Activated effector memory CD4-positive, alpha-beta T cell treated with Interleukin-2 at 50 U/mL for 16 hours (primary cell): Measurements from ENCODE around the gene AGK.
A peak's percentile ranks its signal among the peaks of the same experiment; 100 is the strongest.

Source experiments
- DNase-seq: peaks from one replicate; pipeline ENCODE4 v3.0.0-alpha.2; 2020

Gene AGK, protein sequence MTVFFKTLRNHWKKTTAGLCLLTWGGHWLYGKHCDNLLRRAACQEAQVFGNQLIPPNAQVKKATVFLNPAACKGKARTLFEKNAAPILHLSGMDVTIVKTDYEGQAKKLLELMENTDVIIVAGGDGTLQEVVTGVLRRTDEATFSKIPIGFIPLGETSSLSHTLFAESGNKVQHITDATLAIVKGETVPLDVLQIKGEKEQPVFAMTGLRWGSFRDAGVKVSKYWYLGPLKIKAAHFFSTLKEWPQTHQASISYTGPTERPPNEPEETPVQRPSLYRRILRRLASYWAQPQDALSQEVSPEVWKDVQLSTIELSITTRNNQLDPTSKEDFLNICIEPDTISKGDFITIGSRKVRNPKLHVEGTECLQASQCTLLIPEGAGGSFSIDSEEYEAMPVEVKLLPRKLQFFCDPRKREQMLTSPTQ

DNA sequence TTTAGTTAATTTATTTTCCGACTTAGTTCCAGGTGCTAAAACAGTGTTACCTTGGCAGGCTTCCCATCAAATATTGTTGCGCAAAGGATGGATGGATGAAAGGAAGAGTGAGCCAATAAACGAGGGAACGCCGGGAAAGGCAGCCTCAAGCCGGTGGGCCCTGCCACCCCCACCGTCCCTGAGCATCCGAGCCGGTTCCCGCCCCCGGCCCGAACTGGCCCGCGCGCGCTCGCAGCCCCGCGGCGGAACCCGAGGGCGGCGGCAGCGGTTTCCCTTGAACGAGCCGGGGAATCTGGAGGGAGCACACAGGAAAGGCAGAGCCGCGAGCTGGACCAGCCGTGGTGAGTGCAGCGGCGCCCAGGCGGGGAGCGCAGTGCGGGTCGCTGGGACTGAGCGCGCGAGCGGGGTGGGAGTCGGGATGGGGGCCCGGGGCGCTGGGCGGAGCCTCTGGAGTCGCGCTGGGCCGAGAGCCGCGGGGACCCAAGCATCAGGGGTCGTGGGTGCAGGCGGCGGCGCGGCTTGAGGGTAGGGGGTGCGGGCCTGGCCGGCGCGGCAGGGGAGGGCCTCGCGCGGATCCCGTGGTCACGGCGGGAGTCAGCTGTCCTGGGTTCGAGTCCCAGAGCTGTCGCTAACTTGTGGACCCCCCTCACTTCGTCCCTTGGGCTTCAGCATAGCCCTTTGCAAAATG lies at the start of gene AGK:
Gene AGK, plus strand, starts transcription at position 317 of the 688 bp plus-strand sequence. CDS start 4,057 bp downstream, outside the sequence.
- DNase-seq = peak; percentile 68

DNA sequence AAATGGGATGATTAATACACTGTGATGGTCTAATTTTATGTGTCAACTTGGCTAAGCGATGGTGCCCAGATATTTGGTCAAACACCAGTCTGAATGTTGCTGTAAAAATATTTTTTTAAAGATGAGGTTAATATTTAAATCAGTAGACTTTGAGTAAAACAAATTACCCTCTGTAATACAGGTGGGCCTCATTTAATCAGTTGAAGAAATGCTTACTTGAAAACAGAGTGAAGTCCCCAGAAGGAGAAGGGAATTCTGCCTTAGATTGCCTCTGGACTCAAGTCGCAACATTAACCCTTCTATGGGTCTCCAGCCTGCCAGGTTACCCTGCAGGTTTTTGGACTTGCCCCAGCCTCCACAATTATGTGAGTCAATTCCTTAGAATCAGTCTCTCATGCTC lies 49.8 kb upstream of the AGK start:
- no peak for DNase-seq

DNA sequence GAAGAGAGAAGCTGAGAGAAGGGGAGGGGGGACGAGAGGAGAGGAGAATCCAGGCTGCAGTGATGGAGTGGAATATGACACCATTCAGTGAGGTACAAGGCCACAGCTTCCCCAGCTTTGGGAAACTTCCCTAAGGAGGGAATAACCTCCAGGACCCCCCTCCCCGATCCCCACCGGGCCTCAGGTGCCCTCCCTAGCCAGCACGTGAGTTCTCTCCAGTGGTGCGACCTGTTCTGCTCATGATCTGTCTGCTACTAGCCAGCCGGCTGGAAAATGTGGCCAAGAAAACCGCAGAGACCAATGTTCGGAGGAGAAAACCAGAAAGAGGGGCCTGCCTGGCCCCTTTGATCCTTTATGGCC lies 39.9 kb upstream of the AGK start:
- no peak for DNase-seq

DNA sequence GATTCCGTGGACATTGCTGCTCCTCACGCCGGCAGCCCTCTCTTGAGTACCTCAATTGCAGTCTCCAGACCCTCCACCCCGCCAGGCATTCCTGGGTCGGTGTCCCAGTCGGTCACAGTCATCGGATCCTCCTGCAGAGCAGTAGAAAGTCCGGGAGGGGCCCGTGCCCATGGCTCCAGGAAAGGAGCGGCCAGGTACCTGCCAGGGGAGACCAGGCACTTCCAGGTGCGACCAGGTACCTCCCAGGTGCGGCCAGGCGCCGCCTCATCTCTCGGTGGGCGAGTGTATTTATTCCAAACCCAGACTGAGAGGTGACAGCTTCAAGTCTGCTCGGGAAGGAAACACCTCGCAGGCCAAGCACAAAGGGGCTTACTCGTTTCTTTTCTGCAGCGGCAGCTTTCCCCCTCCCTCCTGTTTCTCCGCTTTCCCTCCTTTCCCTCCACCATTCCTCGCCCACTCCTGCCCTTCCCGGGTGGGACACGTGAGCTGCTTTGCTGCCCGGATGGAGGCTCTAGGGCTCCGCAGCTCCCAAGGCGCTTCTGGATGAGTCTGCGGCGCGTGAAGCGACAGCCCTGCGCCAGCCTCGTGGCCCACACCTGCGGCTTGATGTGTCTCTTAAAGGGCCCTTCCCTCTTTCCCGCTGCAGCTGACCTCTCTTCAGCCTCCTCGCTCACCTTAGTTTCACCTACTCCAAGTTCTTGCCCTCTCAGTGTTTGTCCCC lies 39.4 kb upstream of the AGK start:
- DNase-seq = no peak

DNA sequence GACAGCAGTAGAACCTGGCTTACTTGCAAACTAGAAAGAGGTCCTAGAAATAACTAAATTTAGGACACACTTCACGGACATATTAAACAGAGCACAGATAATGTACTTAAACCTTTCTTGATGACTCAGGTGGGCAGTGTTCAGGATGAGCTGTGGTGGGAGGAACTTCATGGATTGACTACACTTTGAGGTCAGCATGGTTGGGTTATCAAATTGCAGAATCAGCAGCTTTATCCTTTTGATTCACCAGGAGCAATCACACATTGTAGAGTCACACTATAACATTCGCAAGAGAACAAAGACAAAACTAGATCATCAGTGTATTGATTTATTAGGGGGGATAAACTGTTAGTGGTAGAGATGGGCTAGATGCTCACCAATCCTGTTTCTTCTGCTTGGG lies 38.6 kb upstream of the AGK start:
- DNase-seq = no peak

DNA sequence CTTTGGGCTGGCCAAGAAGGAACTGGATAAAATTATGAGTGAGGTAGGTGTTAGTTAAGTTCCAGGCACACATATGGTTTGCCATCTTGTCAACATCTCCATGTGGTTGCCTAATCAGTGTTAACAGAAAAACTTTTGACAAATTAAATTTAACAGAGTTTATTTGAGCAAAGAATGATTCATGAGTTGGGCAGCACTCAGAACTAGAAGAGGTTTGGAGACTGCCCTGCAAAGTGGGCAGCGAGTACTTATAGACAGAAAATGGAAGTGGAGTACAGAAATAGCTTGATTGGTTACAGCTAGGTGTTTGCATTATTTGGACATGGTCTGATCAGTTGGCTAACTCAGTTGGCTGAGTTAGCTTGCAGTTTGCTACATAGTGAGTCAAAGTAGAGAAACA lies 37.5 kb upstream of the AGK start:
- no peak for DNase-seq

DNA sequence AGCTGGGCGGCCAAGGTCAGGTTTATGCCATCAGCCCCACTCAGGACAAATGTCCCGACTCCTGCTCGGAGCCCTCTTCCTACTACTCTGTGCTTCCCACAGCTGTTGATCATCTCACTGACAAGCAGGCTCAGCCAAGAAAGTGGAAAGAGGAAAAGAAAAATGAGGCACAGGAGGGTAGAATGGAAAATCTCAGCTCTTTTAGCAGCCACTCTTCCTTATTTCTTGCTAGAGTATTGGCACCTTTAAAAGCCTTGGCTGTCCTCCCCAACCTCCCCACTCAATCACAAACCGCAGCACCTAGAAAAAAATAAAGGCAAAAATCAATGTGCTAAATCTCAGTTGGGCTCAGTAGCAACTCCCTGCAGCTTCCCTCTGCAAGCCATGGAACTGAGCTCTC lies 35.3 kb upstream of the AGK start:
- no peak for DNase-seq

DNA sequence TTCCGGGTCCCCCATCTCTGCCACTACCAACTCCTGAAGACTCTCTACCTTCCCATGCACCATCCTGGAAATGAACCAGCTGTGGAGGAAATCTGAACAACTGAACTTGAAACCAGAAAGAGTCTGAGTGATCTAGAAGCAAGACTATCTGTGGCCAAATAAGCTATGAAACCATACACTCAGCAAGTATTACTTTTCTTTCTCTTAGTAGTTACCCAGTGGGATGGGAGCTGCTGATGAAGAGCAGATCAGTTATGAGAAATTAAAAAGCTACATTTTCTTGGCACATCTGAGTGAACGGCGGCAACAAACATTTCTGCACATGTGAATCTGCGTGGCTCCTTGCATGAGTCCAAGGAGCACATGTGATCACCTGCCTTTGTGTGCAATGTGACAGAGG lies 31.6 kb upstream of the AGK start:
- DNase-seq = no peak

DNA sequence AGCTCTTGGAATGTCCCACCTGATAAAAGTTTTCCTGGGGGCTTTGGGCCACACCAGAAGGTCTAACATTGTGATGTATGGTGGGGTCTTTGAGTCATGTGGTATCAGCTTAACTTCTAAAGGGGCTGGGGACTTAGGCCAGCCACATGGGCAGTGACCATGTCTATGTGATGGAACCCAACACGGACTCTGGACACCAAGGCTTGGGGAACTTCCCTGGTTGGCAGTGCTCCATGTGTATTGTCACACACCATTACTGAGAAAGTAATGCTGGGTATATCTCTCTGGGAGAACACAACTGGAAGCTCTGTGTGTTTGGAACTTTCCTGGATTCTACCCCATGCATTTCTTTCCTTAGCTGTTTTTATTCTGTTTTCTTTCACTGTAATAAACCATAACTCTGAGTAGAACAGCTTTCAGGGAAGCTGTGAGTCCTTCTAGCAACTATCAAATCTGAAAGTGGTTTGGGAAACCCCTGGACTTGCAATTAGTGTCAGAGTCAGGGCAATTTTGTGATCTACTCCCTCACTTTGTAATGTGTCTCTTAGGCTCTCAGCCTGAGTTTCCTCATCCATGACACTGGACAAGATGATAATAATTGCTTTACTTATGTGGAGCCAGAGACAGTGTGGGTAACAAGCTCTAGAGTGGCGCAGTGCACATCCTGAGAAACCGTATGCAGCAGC lies 28.4 kb upstream of the AGK start:
- DNase-seq = no peak

DNA sequence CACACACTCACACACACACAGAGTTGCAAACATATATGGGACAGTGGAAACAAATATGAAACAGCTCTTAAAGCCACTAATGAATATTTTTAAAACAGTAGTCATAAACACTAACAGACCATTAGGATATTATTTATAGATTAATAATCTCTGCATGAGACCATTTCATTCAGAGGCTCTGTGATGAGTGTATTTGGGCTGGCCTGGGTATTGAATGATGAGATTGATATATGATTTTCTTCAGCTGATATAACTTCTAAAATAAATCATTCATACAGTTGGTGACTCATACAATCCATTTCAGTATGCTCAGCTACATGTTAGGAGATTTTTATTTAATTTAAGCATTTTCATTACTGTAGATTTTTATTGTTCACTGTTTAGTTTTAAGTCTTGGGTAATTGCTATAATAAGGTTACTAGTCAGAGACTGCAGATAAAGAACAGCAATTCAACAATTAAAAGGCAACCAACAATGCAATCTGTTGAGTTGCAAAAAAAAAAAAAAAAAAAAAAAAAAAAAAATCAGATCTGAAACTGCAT lies 25.2 kb upstream of the AGK start:
- no peak for DNase-seq

DNA sequence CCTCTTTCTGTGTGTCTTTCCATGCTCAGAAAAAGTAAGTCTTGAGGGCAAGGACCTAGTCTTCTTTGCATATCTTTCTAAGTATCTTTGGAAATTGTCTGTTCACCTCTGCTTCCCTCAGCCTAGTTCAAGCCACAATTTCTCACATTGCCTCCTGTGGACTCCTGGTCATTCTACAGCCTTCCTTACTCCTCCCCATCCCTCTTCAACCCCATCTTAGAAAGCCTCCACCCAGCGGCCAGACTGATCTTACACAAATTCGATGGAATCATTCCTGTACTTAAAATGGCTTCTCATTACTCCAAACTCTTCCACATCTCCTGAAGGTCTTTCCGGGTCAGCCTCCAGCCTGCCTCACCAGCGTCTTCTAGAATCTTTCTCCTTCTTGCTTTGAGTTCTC lies 24.1 kb upstream of the AGK start:
- DNase-seq = no peak

DNA sequence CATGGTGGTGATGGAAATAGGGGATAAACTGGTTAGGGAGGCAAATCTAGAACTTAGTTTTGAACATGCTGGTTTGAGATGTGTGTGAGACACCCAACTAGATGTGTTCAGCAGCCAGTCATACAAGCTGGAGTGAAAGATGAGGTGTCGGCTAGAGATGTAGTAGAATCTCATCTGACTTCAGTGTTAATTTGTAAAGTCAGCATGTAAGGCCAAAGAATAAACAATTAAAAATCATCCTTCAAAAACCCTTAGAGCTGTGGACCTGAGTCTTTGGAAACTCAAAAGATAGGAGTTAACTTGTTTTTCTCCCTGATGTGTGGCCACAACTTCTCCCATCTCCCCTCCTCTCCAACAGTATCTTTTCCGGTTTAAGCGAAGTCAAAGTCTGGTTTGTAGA lies 22.8 kb upstream of the AGK start:
- DNase-seq = no peak

DNA sequence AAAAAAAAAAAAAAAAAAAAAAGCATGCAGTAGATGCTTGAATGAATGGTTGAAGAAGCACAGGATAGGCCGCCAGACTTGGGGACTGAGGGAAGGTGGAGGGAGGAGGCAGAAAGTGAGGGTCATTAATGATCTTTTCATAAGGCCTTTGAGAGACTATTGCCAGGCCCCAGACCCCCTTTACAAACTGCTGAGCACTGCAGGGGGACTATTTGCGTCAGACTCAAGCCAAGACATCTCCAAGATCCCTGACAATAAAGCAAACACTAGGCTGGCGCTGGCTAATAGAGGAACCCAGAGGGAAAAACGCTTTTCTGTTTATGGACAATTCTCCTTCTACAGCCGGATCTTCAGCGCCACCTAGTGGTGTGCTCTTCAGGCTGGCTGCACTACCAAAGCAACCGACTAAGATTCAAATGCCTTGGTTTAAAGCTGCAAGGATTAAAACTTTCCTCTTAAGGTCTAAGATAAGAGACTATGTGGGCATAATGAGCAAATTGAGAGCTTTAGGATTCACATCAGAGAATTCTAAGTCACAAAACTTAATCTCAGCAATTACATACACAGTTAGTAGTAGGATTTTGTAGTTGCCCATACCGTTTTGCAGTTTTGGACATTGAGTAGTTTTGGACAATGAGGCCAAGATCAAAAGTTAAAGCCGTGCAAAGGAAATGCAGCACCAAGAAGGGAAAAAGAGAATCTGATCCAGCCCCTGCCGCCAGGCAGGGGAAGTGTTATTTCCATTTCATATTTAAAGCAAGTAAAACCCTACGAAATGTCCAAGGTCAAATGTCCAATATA lies 17.9 kb upstream of the AGK start:
- peak; percentile 31 for DNase-seq

DNA sequence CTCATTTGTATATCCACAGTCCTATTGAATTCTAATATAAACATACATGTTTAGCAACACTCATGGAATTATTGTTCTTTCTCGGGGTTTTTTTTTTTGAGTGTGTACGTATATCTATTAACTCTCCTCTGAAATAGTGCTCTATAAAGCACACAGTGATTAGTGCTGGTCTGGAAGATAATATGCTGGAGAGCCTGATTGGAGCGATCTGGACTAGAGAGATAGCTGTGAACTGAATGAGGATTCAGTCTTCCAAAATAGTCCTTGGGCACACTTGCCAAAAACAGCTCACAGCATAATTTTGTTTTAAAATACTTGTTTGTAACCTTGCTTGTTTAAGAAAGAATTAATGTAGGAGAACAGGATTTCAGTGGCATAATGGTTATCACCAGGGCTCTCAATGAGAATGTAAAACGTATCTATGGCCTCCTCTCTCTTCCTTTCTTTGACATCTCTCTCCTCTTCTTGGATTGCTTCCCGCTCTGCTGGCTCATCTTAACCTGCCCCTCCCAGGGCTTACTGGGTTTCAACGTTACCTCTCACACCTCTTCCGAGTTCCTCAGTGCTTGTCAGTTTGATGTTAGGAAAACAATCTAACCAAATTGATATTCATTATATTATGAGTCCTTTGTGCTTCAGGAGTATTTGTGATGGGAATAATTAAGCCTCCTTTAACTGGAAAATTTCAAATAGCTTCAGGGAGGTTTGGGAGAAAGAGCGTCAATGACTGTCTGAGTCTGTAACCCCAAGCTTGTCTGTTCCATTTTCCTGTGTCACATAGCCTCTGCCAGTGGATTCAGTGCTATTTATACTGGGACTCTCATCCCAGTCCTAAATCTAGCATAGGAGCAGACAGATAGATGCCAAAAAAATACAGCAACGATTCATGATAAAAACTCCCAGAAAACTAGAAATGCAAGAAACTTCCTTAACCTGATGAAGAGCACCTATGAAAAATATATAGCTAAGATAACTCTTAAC lies 16.2 kb upstream of the AGK start:
- no peak for DNase-seq

DNA sequence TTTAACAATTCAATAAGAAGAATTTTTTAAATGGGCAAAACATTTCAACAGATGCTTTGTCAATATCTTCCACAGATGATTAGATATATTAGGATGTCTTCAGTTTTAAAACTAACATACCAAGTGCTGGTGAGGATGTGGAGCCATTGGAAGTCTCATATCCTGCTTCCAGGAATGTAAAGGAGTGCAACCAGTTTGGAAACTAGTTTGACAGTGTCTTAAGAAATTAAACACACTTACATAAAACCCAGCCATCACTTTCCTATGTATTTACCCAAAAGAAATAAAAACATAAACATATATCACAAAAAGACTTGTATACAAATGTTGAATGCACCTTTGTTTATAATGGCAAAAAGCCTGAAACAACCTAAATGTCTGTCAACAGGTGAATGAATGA lies 13.3 kb upstream of the AGK start:
- DNase-seq = no peak

DNA sequence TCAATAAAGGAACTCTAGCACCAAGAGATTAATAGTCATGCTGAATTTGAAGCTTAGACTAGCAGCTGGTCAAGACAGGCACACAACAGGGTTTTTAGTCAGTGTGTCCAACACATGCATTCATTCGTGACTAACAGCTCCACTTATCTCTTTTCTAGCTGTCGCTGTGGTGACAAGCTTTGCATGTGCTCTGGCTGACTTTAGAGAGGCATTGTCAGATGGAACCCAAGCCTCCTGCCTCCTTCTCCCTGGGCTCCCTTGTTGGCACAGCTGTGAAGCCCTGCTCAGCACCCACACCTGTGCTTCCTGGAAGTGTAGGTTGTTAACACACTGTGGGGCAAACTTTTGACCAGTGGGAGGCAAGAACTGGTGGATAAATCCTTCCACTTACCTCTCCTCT lies 9.8 kb upstream of the AGK start:
- no peak for DNase-seq

DNA sequence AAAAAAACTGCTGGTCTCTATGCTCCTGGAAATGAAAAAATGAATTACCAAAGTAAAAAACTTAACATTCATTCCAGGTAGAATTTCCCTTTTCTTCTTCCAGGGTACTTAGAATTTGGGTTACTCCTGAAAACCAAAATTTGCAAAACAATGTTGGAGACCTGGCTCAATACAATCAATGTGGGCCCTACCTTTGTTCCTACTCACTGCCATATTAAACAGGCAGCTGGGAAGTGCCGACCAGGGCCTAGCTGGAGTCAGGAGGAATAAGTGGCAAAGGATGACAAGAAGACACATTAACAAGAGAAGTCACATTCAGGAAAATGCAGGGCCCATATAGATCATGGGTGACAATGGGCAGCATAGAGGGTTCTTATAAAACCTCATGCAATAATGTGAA lies 6.4 kb upstream of the AGK start:
- DNase-seq = no peak

DNA sequence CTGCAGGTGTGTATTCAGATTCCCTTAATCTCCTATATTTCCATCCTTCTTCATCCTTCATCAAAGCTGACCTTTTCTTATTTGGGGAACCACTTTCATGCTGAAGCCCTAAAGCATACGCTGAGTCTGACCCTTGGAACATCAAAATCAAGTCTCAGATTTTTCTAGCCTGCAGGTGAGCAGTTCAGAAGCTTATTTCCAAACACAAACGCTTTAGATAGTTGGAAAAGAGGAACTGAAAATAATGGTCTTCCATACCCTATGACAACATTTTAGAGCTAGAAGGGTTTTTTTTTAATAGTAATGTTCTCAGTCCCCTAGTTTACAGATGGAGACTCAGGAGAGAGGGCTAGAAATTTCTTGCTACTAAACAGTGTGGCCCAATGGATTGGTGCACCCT lies 1.6 kb upstream of the AGK start:
- no peak for DNase-seq

DNA sequence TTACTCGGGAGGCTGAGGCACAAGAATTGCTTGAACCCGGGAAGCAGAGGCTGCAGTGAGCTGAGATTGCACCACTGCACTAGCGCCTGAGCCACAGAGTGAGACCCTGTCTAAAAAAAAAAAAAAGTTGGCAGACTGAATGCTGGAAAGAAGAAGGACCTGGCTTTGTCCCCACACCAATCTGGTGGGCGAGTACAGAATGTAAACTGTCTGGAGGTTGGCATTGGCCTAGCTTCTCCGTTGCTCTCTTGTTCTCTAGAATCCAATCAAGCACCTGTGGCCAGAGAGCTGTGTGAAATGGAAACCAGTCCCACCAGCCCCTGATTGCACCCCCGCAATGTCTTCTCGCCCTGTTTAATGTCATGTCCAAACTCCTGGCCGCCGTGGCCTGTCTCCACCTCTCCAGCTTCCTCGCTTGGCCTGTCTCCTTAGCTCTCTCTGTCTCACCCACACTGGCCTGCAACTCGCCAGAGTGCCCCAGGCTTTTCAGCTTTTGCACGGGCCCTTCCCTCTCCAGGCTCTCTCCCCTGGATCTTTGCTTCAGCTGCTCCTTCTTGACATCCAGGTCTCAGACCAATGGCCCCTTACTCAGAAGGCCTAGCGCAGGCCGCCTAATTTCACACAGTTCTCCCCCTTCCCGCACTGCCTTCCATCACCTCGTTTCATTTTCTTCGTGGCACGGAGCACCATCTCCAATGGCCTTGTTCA lies 670 bp upstream of the AGK start:
- no peak for DNase-seq

DNA sequence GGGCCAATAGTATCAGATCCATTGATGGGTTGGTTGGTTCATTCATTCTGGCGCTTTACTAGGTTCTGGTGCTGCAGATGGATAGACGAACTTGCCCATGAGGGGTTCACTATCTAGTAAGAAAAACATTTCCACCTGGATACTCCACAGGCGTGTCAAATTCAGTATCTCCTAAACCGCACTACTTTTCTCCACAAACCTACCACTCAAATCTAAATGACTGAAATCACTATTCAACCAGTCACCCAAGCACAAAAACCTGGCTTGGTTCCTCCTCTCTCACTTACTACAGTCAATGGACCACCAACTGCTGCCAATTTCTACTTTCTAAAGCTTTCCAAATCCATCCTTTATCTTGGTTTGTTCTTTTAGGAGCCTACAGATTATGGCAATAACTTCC lies 572 bp downstream of the AGK start:
- no peak for DNase-seq
